PC-3 (cell line): ENCODE measurements around the gene SNX2. TPM values are rescaled to one million over a fixed set of nuclear protein-coding genes. Genes with fewer than 3 reads are reported as not detected.

ENCODE experiments used
- ATAC-seq: fragments of 200-7000 bp; cut with Tn5 transposase; 2 replicates; pipeline ENCODE4 v1.9.1; 2020; ENCODE audit warnings: mild to moderate bottlenecking, moderate library complexity
- BruUV-seq: library from RNA; stranded (reverse); fragments of 400-500 nt; replicated peaks from 2 replicates; lab custom pipeline; 2021; lab: Mats Ljungman, UMichigan
- CTCF ChIA-PET: fragments of 300-600 bp; sonication (Branson Sonifier 250); formaldehyde crosslinking; loops from one replicate; lab custom pipeline; 2022; ENCODE audit warnings: antibody characterized with exemption; lab: Charles Lee
- POLR2A ChIA-PET: fragments of 300-600 bp; sonication (Branson Sonifier 250); formaldehyde crosslinking; loops from one replicate; lab custom pipeline; 2022; ENCODE audit warnings: antibody characterized with exemption; ENCODE audit not compliant: unreplicated experiment; lab: Charles Lee
- DNase-seq: peaks from one replicate; pipeline ENCODE4 v3.0.0-alpha.2; 2015
- H2AFZ ChIP-seq: fragments of 300-600 bp; sonication (generic); 2 replicates; pipeline ENCODE4 v1.6.0; 2016; ENCODE audit warnings: antibody characterized with exemption, low read length
- H3F3A ChIP-seq: fragments of 300-600 bp; sonication (generic); one replicate; pipeline ENCODE4 v1.6.0; 2017; ENCODE audit warnings: antibody characterized with exemption, low read length, control low read depth, mild to moderate bottlenecking; ENCODE audit not compliant: unreplicated experiment
- H3K27ac ChIP-seq: fragments of 300-600 bp; sonication (generic); 2 replicates; pipeline ENCODE4 v1.5.1; 2016; ENCODE audit warnings: mild to moderate bottlenecking, low read length
- H3K27me3 ChIP-seq: fragments of 300-600 bp; sonication (generic); 2 replicates; pipeline ENCODE4 v1.6.1; 2016; ENCODE audit warnings: low read length, mixed read lengths
- H3K36me3 ChIP-seq: fragments of 300-600 bp; sonication (generic); 2 replicates; pipeline ENCODE4 v1.6.1; 2016; ENCODE audit warnings: low read depth, mixed run types, low read length, mixed read lengths
- H3K4me1 ChIP-seq: fragments of 300-600 bp; sonication (generic); 2 replicates; pipeline ENCODE4 v1.5.1; 2016; ENCODE audit warnings: low read length; ENCODE audit not compliant: insufficient read depth
- H3K4me2 ChIP-seq: fragments of 300-600 bp; sonication (generic); 2 replicates; pipeline ENCODE4 v1.6.0; 2016; ENCODE audit warnings: low read length
- H3K4me3 ChIP-seq: fragments of 300-600 bp; sonication (generic); 2 replicates; pipeline ENCODE4 v1.5.1; 2016; ENCODE audit warnings: mild to moderate bottlenecking, low read length, mixed read lengths
- H3K79me2 ChIP-seq: fragments of 300-600 bp; sonication (generic); 2 replicates; pipeline ENCODE4 v1.6.1; 2017; ENCODE audit warnings: low read length, mixed read lengths
- H3K9ac ChIP-seq: fragments of 300-600 bp; sonication (generic); 2 replicates; pipeline ENCODE4 v1.6.0; 2016; ENCODE audit warnings: mild to moderate bottlenecking, low read length
- H3K9me2 ChIP-seq: fragments of 300-600 bp; sonication (generic); replicated peaks from 2 replicates; pipeline ENCODE4 v1.6.1; 2016; ENCODE audit warnings: mixed run types, low read length, mixed read lengths
- H3K9me3 ChIP-seq: fragments of 300-600 bp; sonication (generic); 2 replicates; pipeline ENCODE4 v1.6.1; 2016; ENCODE audit warnings: low read length, mixed read lengths
- H4K20me1 ChIP-seq: fragments of 300-600 bp; sonication (generic); 2 replicates; pipeline ENCODE4 v1.6.1; 2016; ENCODE audit warnings: low read length, mixed read lengths
- EZH2 ChIP-seq: fragments of 300-600 bp; sonication (generic); IDR thresholded peaks from one replicate; pipeline ENCODE4 v1.6.1; 2017; ENCODE audit warnings: antibody characterized with exemption, mild to moderate bottlenecking, low read length; ENCODE audit not compliant: unreplicated experiment
- EZH2phosphoT487 ChIP-seq: fragments of 300-600 bp; sonication (generic); IDR thresholded peaks from 2 replicates; pipeline ENCODE4 v1.6.1; 2018; ENCODE audit warnings: mild to moderate bottlenecking, antibody characterized with exemption, low read length, borderline replicate concordance
- intact Hi-C: fragments of 100-400 bp; cut with micrococcal nuclease; formaldehyde crosslinking; loops from 2 replicates; pipeline ENCODE4 v1.9.0; 2023
- total RNA-seq: library from RNA; depleted of rRNA; stranded (reverse); fragments of >200 nt; gene quantifications from 2 replicates; pipeline ENCODE4 v1.2.3, GENCODE V29; 2014
- TF ChIP-seq, protein P1 (sequence below): fragments of 300-600 bp; sonication (generic); conservative IDR thresholded peaks from 2 replicates; pipeline ENCODE4 v1.5.1; 2017; ENCODE audit warnings: antibody characterized with exemption, low read depth, mild to moderate bottlenecking, low read length

The SNX2 gene
- total RNA-seq, 1 experiment from 2014 or later, result 33.7 TPM

DNA sequence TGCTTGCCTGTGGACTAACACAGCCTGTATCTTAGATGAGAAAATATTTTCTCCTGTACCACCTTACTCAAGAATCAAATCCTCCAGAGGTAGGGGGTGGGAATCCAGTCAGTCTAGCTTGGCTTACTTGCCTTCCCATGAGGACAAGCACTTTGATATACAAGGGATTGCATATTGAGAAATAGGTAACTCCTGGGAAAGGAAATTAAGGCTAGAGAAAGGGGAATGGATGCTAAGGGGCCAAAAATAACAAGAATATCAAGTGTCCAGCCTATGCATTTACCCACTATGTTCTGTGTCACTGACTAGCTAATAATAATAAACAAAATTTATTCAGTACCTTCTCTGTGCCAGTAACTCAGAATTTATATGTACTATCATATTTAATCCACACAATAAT is 21.4 kb upstream of the SNX2 start:
- no peak for TF ChIP-seq EZH2phosphoT487
- TF ChIP-seq, protein P1, sequence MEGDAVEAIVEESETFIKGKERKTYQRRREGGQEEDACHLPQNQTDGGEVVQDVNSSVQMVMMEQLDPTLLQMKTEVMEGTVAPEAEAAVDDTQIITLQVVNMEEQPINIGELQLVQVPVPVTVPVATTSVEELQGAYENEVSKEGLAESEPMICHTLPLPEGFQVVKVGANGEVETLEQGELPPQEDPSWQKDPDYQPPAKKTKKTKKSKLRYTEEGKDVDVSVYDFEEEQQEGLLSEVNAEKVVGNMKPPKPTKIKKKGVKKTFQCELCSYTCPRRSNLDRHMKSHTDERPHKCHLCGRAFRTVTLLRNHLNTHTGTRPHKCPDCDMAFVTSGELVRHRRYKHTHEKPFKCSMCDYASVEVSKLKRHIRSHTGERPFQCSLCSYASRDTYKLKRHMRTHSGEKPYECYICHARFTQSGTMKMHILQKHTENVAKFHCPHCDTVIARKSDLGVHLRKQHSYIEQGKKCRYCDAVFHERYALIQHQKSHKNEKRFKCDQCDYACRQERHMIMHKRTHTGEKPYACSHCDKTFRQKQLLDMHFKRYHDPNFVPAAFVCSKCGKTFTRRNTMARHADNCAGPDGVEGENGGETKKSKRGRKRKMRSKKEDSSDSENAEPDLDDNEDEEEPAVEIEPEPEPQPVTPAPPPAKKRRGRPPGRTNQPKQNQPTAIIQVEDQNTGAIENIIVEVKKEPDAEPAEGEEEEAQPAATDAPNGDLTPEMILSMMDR, result no peak
- no peak for TF ChIP-seq EZH2
- no peak for DNase-seq
- intact Hi-C loops, result no loop called here
- CTCF ChIA-PET, result no interaction called here
- H3K36me3 ChIP-seq, result no peaks in the 10 kb centered on the region
- no peaks in the 10 kb centered on the region for H3K9me2 ChIP-seq
- H4K20me1 ChIP-seq, result no peaks in the 10 kb centered on the region
- ATAC-seq, result no peak
- no peaks in the 10 kb centered on the region for H3K27me3 ChIP-seq
- no peaks in the 10 kb centered on the region for H3K79me2 ChIP-seq
- POLR2A ChIA-PET, result no interaction called here
- no peaks in the 10 kb centered on the region for H3K9me3 ChIP-seq
- no peaks in the 10 kb centered on the region for H3F3A ChIP-seq
- no peak overlapping the region for H3K4me3 ChIP-seq
- no peak overlapping the region for H3K4me2 ChIP-seq
- no peak overlapping the region for H3K9ac ChIP-seq
- BruUV-seq, result no TSS peak
- no peak overlapping the region for H3K27ac ChIP-seq
- H2AFZ ChIP-seq, result no peak overlapping the region
- peaks cover 4% of the 10 kb centered on the region; the same call in 1 of the 2 replicates for H3K4me1 ChIP-seq

DNA sequence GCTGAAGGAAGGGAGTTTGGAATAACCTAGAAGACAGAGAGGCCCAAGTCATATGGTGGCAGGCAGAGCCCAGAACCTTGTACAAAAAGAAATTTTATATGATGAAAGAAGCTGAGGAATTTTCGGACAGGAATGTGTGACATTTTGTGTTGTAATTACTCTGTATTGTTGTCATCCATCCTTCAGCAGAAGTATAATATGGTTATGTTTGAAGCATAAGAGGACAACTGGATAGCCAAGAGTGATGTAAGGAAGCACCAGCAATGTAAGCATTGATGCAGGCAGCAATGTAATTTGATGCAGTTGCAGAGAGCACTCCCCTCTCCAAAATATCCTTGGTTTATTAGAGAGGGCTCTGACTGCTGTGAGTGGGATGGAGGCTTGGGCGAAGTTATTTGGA is 19.1 kb upstream of the SNX2 start:
- H3K9me2 ChIP-seq, result no peaks in the 10 kb centered on the region
- DNase-seq, result no peak
- H3K9ac ChIP-seq, result no peak overlapping the region
- peaks cover 4% of the 10 kb centered on the region; the same call in 1 of the 2 replicates for H3K4me1 ChIP-seq
- no peak overlapping the region for H3K4me3 ChIP-seq
- H2AFZ ChIP-seq, result no peak overlapping the region
- POLR2A ChIA-PET, result no interaction called here
- no peak overlapping the region for H3K4me2 ChIP-seq
- no peak for ATAC-seq
- H3K27me3 ChIP-seq, result no peaks in the 10 kb centered on the region
- intact Hi-C loops, result no loop called here
- H3K9me3 ChIP-seq, result no peaks in the 10 kb centered on the region
- H4K20me1 ChIP-seq, result no peaks in the 10 kb centered on the region
- no TSS peak for BruUV-seq
- no peak for TF ChIP-seq EZH2
- TF ChIP-seq, protein P1, result no peak
- no peak for TF ChIP-seq EZH2phosphoT487
- H3K36me3 ChIP-seq, result no peaks in the 10 kb centered on the region
- no peaks in the 10 kb centered on the region for H3F3A ChIP-seq
- no peaks in the 10 kb centered on the region for H3K79me2 ChIP-seq
- no peak overlapping the region for H3K27ac ChIP-seq
- CTCF ChIA-PET, result no interaction called here

DNA sequence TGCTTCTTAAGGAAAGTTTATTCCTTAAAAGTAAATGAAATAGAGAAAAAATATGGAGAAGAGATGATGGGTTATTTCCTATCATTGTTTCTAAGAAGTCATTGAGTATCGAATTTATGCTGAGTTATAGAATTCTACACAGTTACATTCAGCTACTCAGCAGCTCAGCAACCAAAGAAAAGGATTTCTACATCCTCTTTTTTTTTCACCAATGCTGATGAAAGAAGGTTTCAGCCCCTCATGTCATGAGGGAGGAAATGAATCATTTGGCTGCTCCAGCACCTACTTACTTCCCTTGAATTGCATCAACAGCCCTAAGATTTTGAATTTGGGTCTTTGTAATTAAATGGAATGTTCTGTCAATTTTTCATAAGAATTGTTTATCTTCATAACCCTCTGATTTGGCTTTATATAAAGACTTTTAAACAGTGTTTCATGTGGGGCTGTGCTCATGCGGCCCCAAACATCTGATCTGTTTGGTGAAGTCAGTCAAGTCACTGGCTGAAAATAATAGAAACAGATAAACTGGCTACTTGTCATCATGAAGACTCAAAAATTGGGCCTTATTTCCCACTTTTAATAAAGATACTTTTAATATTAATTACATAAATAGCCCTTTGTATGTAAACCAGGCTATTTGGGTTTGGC is 18.5 kb upstream of the SNX2 start:
- Histone ChIP-seq H3K27me3 (no peaks in the 10 kb centered on the region), H3K4me2 (no peak overlapping the region), H3F3A (no peaks in the 10 kb centered on the region), H3K27ac (no peak overlapping the region), H3K9me2 (no peaks in the 10 kb centered on the region), H3K36me3 (no peaks in the 10 kb centered on the region), H3K9me3 (no peaks in the 10 kb centered on the region), H2AFZ (no peak overlapping the region), H3K4me1 (peaks cover 4% of the 10 kb centered on the region; the same call in 1 of the 2 replicates), H4K20me1 (no peaks in the 10 kb centered on the region), H3K79me2 (no peaks in the 10 kb centered on the region), H3K4me3 (no peak overlapping the region), H3K9ac (no peak overlapping the region)
- ATAC-seq (peak; percentile 48), DNase-seq (peak; percentile 42)
- intact Hi-C loops, result no loop called here
- TF ChIP-seq, protein P1, result no peak
- TF ChIP-seq EZH2 (no peak), EZH2phosphoT487 (no peak)
- POLR2A ChIA-PET, result no interaction called here
- CTCF ChIA-PET, result no interaction called here
- BruUV-seq, result no TSS peak
